ELF-1 (cell line): ENCODE results near the gene TMEM204.
"Not testable (repeated sequence)": the region's sequence is repeated elsewhere in the genome, so short reads cannot be mapped to it uniquely, and the experiment has no call there.

Experiments
- DNase-seq: peaks from one replicate; pipeline ENCODE4 v3.0.0-alpha.2; 2016; ENCODE audit warnings: low read depth, low spot score

Gene TMEM204

DNA sequence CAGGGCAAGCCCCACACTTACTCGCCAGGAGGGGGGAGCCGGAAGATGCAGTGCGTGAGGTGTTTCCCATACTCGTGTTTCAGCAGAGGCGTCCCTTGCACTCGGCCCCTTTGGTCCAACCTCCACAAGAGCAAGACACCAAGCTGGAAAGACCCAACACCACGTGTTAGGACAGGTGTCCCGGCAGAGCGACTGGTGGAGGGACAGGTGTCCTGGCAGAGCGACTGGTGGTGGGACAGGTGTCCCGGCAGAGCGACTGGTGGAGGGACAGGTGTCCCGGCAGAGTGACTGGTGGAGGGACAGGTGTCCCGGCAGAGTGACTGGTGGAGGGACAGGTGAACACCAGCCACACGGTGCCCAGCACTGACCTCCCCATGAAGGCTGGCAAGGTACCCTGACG, 59.0 kb downstream of the TMEM204 start:
- no peak for DNase-seq

- not testable (repeated sequence) for DNase-seq
Observed at GRCh38 chr16:1595511-1595910, 62.0 kb downstream of the TMEM204 start.

- DNase-seq = no peak
Observed at GRCh38 chr16:1596516-1596915, 63.0 kb downstream of the TMEM204 start.

DNA sequence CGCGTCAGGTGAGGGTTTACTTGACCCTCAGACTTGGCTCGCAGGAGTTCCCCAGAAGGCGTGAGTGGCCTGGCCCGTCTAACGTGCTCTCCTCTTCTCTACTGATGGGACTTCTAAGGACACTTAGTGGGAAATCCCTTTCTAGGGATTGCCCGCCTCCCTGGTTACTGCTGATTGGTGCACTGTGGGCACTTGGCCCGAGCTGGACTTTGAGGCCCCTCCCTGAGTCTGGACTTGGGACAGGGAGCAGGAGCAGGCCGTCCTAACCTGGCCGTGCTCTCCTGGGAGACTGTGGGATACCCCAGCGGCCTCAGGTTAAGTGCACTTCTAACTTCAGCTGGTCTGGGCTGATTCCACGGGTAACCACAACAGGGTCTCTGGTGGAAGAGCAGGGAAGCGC, 63.7 kb downstream of the TMEM204 start:
- no peak for DNase-seq

DNA sequence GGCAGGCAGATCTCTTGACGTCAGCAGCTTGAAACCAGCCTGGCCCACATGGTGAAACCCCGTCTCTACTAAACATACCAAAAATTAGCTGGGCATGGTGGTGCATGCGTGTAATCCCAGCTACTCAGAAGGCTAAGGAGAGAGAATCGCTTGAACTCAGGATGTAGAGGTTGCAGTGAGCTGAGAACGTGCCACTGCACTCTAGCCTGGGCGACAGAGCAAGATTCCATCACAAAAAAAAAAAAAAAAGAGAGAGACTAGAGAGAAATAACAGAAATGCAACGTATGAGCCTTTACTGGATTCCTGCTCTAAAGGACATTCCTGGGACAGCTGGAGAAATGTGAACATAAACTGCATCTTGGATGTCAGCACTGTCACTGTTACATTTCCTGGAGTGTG, 67.6 kb downstream of the TMEM204 start:
- no peak for DNase-seq

- DNase-seq = no peak
Observed at GRCh38 chr16:1601489-1601888, 68.0 kb downstream of the TMEM204 start.

DNA sequence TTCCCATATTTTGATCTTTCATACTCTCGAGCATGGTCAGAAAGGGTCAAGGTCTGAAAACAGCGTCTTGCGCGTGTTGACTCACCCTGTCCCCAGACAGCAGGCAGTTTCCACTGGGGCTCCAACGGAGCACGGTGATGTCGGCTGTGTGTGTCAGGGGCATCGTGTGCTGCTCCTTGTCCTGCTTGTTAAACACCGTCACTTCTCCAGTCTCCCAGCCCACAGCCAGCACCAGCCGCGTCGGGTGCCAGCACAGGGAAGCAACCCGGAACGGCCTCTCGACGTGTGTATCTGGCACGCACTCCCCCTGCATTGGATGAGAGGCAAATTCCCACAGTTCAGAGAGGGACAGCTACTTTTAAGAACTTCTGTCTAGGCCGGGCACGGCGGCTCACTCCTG, 68.8 kb downstream of the TMEM204 start:
- DNase-seq = no peak
